HepG2 (cell line): ENCODE results near the gene ACSL4. TPM values are rescaled to one million over a fixed set of nuclear protein-coding genes. Genes with fewer than 3 reads are reported as not detected.

Source experiments
- AGO2 ChIP-seq: fragments of 200-400 bp; formaldehyde crosslinking; optimal IDR thresholded peaks from 2 replicates; pipeline ENCODE3; 2017; ENCODE audit warnings: mild to moderate bottlenecking, low read depth, low read length, moderate library complexity
- AHDC1 ChIP-seq: sonication (generic); formaldehyde crosslinking; IDR thresholded peaks from 2 replicates; pipeline ENCODE4 v1.5.1; 2020; ENCODE audit warnings: mild to moderate bottlenecking, missing genetic modification reagents, borderline replicate concordance
- KDM1A ChIP-seq: IDR thresholded peaks from 2 replicates; pipeline ENCODE4 v1.6.1; 2016; ENCODE audit warnings: missing compliant biosample characterization
- LRRFIP1 ChIP-seq: sonication (generic); formaldehyde crosslinking; conservative IDR thresholded peaks from 2 replicates; pipeline ENCODE4 v1.4.0; 2020; ENCODE audit warnings: missing genetic modification reagents
- MBD4 ChIP-seq: IDR thresholded peaks from 2 replicates; pipeline ENCODE4 v1.6.1; 2012; ENCODE audit warnings: low read length, inconsistent platforms, borderline replicate concordance
- PAX8 ChIP-seq: sonication (generic); formaldehyde crosslinking; IDR thresholded peaks from 2 replicates; pipeline ENCODE4 v1.8.0; 2022; ENCODE audit warnings: mild to moderate bottlenecking, missing genetic modification reagents, borderline replicate concordance
- TCF7L2 ChIP-seq: IDR thresholded peaks from 2 replicates; pipeline ENCODE4 v1.6.1; 2011; ENCODE audit warnings: mild to moderate bottlenecking, low read depth, low read length, moderate library complexity
- TGIF2 ChIP-seq: IDR thresholded peaks from 2 replicates; pipeline ENCODE4 v1.6.1; 2016; ENCODE audit warnings: control low read depth, missing compliant biosample characterization
- ZBTB46 ChIP-seq: sonication (generic); formaldehyde crosslinking; IDR thresholded peaks from 2 replicates; pipeline ENCODE4 v1.4.0; 2020; ENCODE audit warnings: mild to moderate bottlenecking, missing genetic modification reagents, borderline replicate concordance
- polyA plus RNA-seq, 8 experiments: library from polyadenylated mRNA; depleted of rRNA in 3 of 8; stranded (reverse) in 7 of 8; unstranded in 1 of 8; fragments of >200 nt; fragmentation: Illumina TruSeq in 4 of 8; extraction: Trizol in 4 of 8; gene quantifications; 2 replicates each; pipeline versions ENCODE4 v1.2.1 to v1.2.3, GENCODE V29; 2011 to 2016; ENCODE audit warnings: low read depth in 4 of 8, missing spikeins in 1 of 8, mixed read lengths in 1 of 8; ENCODE audit not compliant: insufficient read depth in 1 of 8
- total RNA-seq, 5 experiments: library from RNA; depleted of rRNA; stranded (reverse); fragments of >200 nt; fragmentation: Illumina TruSeq; extraction: Trizol; gene quantifications; 2 replicates each; pipeline ENCODE4 v1.2.3, GENCODE V29; 2016; ENCODE audit warnings: low read depth in 1 of 5

The ACSL4 gene
- total and polyA plus RNA-seq, 2 of the 13 experiments (the other 11 are each of a cell fraction or from before 2014, with no cell fraction given), result 207 to 316 TPM

- TF ChIP-seq ZBTB46 (CRISPR knock-in tag) (no peak), TCF7L2 (peak; percentile 71), AHDC1 (CRISPR knock-in tag) (peak; percentile 96), PAX8 (CRISPR knock-in tag) (no peak), TGIF2 (CRISPR knock-in tag) (peak; percentile 75; the same call in 1 of the 2 replicates), LRRFIP1 (CRISPR knock-in tag) (no peak), MBD4 (0 out of 2 replicates have a peak, but pooled peaks have one; percentile 83), AGO2 (no peak), KDM1A (CRISPR knock-in tag) (0 out of 2 replicates have a peak, but pooled peaks have one; percentile 39)
Measured at GRCh38 chrX:109739625-109740432, 6.8 kb upstream of the ACSL4 start (continued).
